Parathyroid adenoma (tissue), 2 donors: Measurements from ENCODE around the gene BMPR1B.

Experiments
- H2AFZ ChIP-seq: fragments of 300-600 bp; sonication (generic); one replicate; pipeline ENCODE4 v1.7.0; 2017; ENCODE audit warnings: antibody characterized with exemption, mild to moderate bottlenecking
- H3K27ac ChIP-seq: fragments of 300-600 bp; sonication (generic); one replicate; pipeline ENCODE4 v1.7.0; 2017
- H3K27me3 ChIP-seq: fragments of 300-600 bp; sonication (generic); one replicate; pipeline ENCODE4 v1.7.0; 2017; ENCODE audit warnings: low read length; ENCODE audit not compliant: control insufficient read depth, insufficient read depth
- H3K36me3 ChIP-seq: fragments of 300-600 bp; sonication (generic); one replicate; pipeline ENCODE4 v1.7.0; 2017; ENCODE audit warnings: low read length; ENCODE audit not compliant: control insufficient read depth, insufficient read depth
- H3K4me1 ChIP-seq: fragments of 300-600 bp; sonication (generic); one replicate; pipeline ENCODE4 v1.7.0; 2017; ENCODE audit warnings: control low read depth
- H3K4me2 ChIP-seq: fragments of 300-600 bp; sonication (generic); one replicate; pipeline ENCODE4 v1.7.0; 2017; ENCODE audit warnings: low read length
- H3K4me3 ChIP-seq: fragments of 300-600 bp; sonication (generic); one replicate; pipeline ENCODE4 v1.7.0; 2017; ENCODE audit warnings: low read depth, low read length
- H3K79me2 ChIP-seq: fragments of 300-600 bp; sonication (generic); one replicate; pipeline ENCODE4 v1.7.0; 2017; ENCODE audit warnings: control low read depth
- H3K9ac ChIP-seq: fragments of 300-600 bp; sonication (generic); one replicate; pipeline ENCODE4 v1.7.0; 2017; ENCODE audit warnings: mild to moderate bottlenecking
- H3K9me3 ChIP-seq: fragments of 300-600 bp; sonication (generic); one replicate; pipeline ENCODE4 v1.7.0; 2017; ENCODE audit warnings: low read length; ENCODE audit not compliant: control insufficient read depth
- TF ChIP-seq, protein P1 (sequence below): fragments of 300-600 bp; sonication (generic); IDR thresholded peaks from one replicate; pipeline ENCODE4 v1.7.0; 2017; ENCODE audit warnings: antibody characterized with exemption, mild to moderate bottlenecking
- donor health status: primary hyperparathyroidism.

Gene BMPR1B

GRCh38 chr4:94887027-94887426 lies 129.3 kb downstream of the BMPR1B start:
- no peaks in the 10 kb centered on the region for H3K4me1 ChIP-seq
- H3K27me3 ChIP-seq, result no peaks in the 10 kb centered on the region
- no peak overlapping the region for H3K4me2 ChIP-seq
- H3K36me3 ChIP-seq, result no peaks in the 10 kb centered on the region
- no peak overlapping the region for H2AFZ ChIP-seq
- H3K79me2 ChIP-seq, result no peaks in the 10 kb centered on the region
- TF ChIP-seq, protein P1, sequence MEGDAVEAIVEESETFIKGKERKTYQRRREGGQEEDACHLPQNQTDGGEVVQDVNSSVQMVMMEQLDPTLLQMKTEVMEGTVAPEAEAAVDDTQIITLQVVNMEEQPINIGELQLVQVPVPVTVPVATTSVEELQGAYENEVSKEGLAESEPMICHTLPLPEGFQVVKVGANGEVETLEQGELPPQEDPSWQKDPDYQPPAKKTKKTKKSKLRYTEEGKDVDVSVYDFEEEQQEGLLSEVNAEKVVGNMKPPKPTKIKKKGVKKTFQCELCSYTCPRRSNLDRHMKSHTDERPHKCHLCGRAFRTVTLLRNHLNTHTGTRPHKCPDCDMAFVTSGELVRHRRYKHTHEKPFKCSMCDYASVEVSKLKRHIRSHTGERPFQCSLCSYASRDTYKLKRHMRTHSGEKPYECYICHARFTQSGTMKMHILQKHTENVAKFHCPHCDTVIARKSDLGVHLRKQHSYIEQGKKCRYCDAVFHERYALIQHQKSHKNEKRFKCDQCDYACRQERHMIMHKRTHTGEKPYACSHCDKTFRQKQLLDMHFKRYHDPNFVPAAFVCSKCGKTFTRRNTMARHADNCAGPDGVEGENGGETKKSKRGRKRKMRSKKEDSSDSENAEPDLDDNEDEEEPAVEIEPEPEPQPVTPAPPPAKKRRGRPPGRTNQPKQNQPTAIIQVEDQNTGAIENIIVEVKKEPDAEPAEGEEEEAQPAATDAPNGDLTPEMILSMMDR, result no peak
- H3K27ac ChIP-seq, result no peak overlapping the region
- H3K9me3 ChIP-seq, result no peaks in the 10 kb centered on the region
- H3K9ac ChIP-seq, result no peak overlapping the region
- H3K4me3 ChIP-seq, result no peak overlapping the region

DNA sequence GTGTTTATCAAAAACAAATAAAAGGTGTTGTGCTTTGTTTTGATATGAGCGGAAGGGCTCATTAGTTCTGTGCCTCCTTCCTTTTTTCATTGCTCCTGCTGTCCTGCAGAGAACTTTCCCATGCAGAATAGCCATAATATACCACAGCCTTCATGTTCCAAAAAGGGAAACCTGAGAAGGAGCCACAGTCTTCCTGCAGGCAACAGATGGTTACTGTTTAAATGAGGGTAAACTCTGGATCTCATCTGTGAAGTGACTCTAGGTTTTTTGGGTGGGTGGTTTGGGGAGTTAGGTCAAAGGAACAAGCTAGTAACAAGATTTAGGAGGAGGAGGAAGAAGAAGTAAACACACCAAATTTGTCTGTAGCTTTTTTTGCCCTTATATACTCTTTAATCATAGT lies 131.8 kb downstream of the BMPR1B start:
- Histone ChIP-seq H3K4me2 (no peak overlapping the region), H3K4me3 (no peak overlapping the region), H3K9me3 (no peaks in the 10 kb centered on the region), H3K27me3 (no peaks in the 10 kb centered on the region), H3K27ac (no peak overlapping the region), H3K4me1 (no peaks in the 10 kb centered on the region), H3K36me3 (no peaks in the 10 kb centered on the region), H3K79me2 (no peaks in the 10 kb centered on the region), H3K9ac (no peak overlapping the region), H2AFZ (no peak overlapping the region)
- TF ChIP-seq, protein P1, result no peak

- Histone ChIP-seq H3K27ac (no peak overlapping the region), H3K9me3 (no peaks in the 10 kb centered on the region)
Measured at GRCh38 chr4:94889946-94890345, 132.2 kb downstream of the BMPR1B start.

DNA sequence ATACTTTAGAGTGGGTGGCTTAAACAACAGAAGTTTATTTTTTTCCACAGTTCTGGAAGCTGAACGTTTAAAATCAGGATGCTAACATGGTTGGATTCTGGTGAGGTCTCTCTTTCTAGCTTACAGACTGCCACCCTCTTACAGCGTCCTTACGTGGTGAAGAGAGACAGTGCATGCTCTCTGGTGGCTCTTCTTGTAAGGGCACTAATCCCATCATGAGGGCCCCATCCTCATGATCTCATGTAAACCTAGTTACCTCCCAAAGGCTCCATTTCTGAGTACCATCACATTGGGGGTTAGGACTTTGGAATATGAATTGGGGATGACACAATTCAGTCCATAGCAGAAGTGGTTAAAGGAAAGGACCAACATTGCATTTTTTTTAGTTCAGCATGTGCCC lies 132.8 kb downstream of the BMPR1B start:
- TF ChIP-seq, protein P1, result no peak
- no peak overlapping the region for H3K27ac ChIP-seq
- no peak overlapping the region for H3K9ac ChIP-seq
- no peaks in the 10 kb centered on the region for H3K4me1 ChIP-seq
- no peaks in the 10 kb centered on the region for H3K79me2 ChIP-seq
- H3K9me3 ChIP-seq, result no peaks in the 10 kb centered on the region
- H2AFZ ChIP-seq, result no peak overlapping the region
- no peaks in the 10 kb centered on the region for H3K36me3 ChIP-seq
- no peak overlapping the region for H3K4me2 ChIP-seq
- no peak overlapping the region for H3K4me3 ChIP-seq
- H3K27me3 ChIP-seq, result no peaks in the 10 kb centered on the region

More at GRCh38 chr4:94889946-94890345, 132.2 kb downstream of the BMPR1B start:
- TF ChIP-seq, protein P1, result no peak
- Histone ChIP-seq H3K36me3 (no peaks in the 10 kb centered on the region), H2AFZ (no peak overlapping the region), H3K9ac (no peak overlapping the region), H3K79me2 (no peaks in the 10 kb centered on the region), H3K4me3 (no peak overlapping the region), H3K4me2 (no peak overlapping the region), H3K27me3 (no peaks in the 10 kb centered on the region), H3K4me1 (no peaks in the 10 kb centered on the region)

GRCh38 chr4:94892051-94892450 lies 134.3 kb downstream of the BMPR1B start:
- Histone ChIP-seq H3K79me2 (no peaks in the 10 kb centered on the region), H3K36me3 (no peaks in the 10 kb centered on the region), H2AFZ (no peak overlapping the region), H3K27me3 (no peaks in the 10 kb centered on the region), H3K27ac (no peak overlapping the region), H3K9me3 (no peaks in the 10 kb centered on the region), H3K4me1 (no peaks in the 10 kb centered on the region), H3K4me2 (no peak overlapping the region), H3K9ac (no peak overlapping the region), H3K4me3 (no peak overlapping the region)
- TF ChIP-seq, protein P1, result no peak
